Right lobe of liver (tissue), 6 donors: ENCODE results near the gene LIMK2. TPM values are rescaled to one million over a fixed set of nuclear protein-coding genes. Genes with fewer than 3 reads are reported as not detected.
"Not testable (repeated sequence)": the region's sequence is repeated elsewhere in the genome, so short reads cannot be mapped to it uniquely, and the experiment has no call there.

ENCODE experiments used
- ATAC-seq, 4 donors: fragments of 200-7000 bp; cut with Tn5 transposase; one replicate each; pipeline ENCODE4 v1.9.1; 2020; ENCODE audit warnings: mild to moderate bottlenecking in 4 of 4, moderate library complexity in 4 of 4
- DNase-seq, 3 donors: peaks; one replicate each; pipeline ENCODE4 v3.0.0-alpha.2; 2020
- H3K27ac ChIP-seq, 3 donors: fragments of 200-600 bp; one replicate each; pipeline ENCODE4 v1.8.0; 2022
- H3K27me3 ChIP-seq, 2 donors: fragments of 200-600 bp; one replicate each; pipeline ENCODE4 v1.8.0; 2022
- H3K36me3 ChIP-seq, 4 donors: fragments of 200-600 bp; sonication (generic) in 1 of 4; one replicate each; pipeline versions ENCODE4 v1.5.1 to v1.8.0; 2017 to 2022; ENCODE audit warnings: control low read depth in 1 of 4
- H3K4me1 ChIP-seq, 4 donors: fragments of 200-600 bp; sonication (generic) in 1 of 4; one replicate each; pipeline versions ENCODE4 v1.5.1 to v1.8.0; 2017 to 2022; ENCODE audit warnings: control low read depth in 1 of 4
- H3K4me3 ChIP-seq, 3 donors: fragments of 200-600 bp; one replicate each; pipeline ENCODE4 v1.8.0; 2022
- H3K9me3 ChIP-seq, 4 donors: fragments of 200-600 bp; sonication (generic) in 1 of 4; one replicate each; pipeline versions ENCODE4 v1.5.1 to v1.8.0; 2017 to 2022; ENCODE audit warnings: control low read depth in 1 of 4
- POLR2A ChIP-seq: fragments of 450-650 bp; IDR thresholded peaks from one replicate; pipeline ENCODE4 v1.6.1; 2017; ENCODE audit warnings: antibody characterized with exemption, mild to moderate bottlenecking
- WGBS: methylation state at CpG from one replicate; pipeline ENCODE4 v1.1.6; 2018; ENCODE audit warnings: low coverage, low lambda C conversion rate; ENCODE audit not compliant: insufficient coverage; ENCODE audit errors: missing lambda C conversion rate; 5-methylcytosine and 5-hydroxymethylcytosine counted together
- intact Hi-C, 2 donors: fragments of 100-400 bp; cut with DNase I; formaldehyde crosslinking; loops; one replicate each; pipeline versions ENCODE4 v1.11.2 to v1.14.1; 2022
- total RNA-seq, 6 experiments: library from RNA; depleted of rRNA in 2 of 6; stranded (reverse); fragments of >200 nt in 2 of 6; fragmentation: NEBNext Ultra II Directional in 3 of 6; extraction: Animal tissue kit (Norgen Biotek cat#: 25700) in 3 of 6; gene quantifications; one replicate each; pipeline versions ENCODE4 v1.1.0 to v1.2.4, GENCODE V29; 2016 to 2023
- TF ChIP-seq, protein P1 (sequence below), 4 donors: fragments of 200-600 bp in 3 of 4; fragments of 450-650 bp in 1 of 4; IDR thresholded peaks; one replicate each; pipeline versions ENCODE4 v1.5.1 to v1.8.0; 2016 to 2022; ENCODE audit warnings: antibody characterized with exemption in 4 of 4, mild to moderate bottlenecking in 2 of 4
- donor health status: DM: no; HTN: yes; CAD: no.
- donor health status: DM: no; HTN: no; CAD: no.
- donor health status: DM: no; HTN: no; CAD: no.
- donor health status: DM: no; HTN: yes; CAD: no.
- donor health status: DM: no; HTN: yes; CAD: no.

LIMK2 gene
- total RNA-seq, 6 experiments from 2014 or later: 6.3 to 47.9 (median 19.6) TPM

DNA sequence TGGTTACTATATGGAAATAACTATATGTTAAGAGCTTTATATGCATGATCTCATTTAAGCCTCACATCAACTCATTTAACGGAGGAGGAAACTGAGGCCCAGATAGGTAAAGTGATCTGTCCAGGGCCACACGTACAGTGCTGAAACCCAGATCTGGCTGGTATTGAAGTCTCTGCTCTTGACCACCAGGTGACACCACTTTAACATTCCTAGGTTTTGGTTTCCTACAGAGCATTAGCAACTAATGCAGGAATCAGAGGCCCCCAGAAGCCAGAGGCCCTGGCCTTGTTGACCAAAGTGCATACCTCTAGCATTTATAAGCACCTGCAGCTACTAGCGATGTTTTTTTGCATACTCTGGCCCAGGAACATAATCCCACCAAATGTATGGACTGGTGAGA, 12.9 kb upstream of the LIMK2 start:
- DNase-seq: no peak
- H3K9me3 ChIP-seq: no peaks in the 10 kb centered on the region
- no peak for TF ChIP-seq POLR2A
- TF ChIP-seq, protein P1, sequence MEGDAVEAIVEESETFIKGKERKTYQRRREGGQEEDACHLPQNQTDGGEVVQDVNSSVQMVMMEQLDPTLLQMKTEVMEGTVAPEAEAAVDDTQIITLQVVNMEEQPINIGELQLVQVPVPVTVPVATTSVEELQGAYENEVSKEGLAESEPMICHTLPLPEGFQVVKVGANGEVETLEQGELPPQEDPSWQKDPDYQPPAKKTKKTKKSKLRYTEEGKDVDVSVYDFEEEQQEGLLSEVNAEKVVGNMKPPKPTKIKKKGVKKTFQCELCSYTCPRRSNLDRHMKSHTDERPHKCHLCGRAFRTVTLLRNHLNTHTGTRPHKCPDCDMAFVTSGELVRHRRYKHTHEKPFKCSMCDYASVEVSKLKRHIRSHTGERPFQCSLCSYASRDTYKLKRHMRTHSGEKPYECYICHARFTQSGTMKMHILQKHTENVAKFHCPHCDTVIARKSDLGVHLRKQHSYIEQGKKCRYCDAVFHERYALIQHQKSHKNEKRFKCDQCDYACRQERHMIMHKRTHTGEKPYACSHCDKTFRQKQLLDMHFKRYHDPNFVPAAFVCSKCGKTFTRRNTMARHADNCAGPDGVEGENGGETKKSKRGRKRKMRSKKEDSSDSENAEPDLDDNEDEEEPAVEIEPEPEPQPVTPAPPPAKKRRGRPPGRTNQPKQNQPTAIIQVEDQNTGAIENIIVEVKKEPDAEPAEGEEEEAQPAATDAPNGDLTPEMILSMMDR (IDR thresholded peaks at IDR 0.05): peak in 3 of 4 donors; percentile 8 to 12 (median 12)
- peaks cover 0 to 48% (median 6%) of the 10 kb centered on the region in 4 donors for H3K36me3 ChIP-seq
- no peaks in the 10 kb centered on the region for H3K27me3 ChIP-seq
- no peak overlapping the region for H3K4me3 ChIP-seq
- no peaks in the 10 kb centered on the region for H3K4me1 ChIP-seq
- no peak overlapping the region for H3K27ac ChIP-seq
- WGBS: 86% methylated on average over 2 of the region's 3 CpGs
- peak in 1 of 4 donors; percentile 55 for ATAC-seq
- intact Hi-C loops: no loop called here

DNA sequence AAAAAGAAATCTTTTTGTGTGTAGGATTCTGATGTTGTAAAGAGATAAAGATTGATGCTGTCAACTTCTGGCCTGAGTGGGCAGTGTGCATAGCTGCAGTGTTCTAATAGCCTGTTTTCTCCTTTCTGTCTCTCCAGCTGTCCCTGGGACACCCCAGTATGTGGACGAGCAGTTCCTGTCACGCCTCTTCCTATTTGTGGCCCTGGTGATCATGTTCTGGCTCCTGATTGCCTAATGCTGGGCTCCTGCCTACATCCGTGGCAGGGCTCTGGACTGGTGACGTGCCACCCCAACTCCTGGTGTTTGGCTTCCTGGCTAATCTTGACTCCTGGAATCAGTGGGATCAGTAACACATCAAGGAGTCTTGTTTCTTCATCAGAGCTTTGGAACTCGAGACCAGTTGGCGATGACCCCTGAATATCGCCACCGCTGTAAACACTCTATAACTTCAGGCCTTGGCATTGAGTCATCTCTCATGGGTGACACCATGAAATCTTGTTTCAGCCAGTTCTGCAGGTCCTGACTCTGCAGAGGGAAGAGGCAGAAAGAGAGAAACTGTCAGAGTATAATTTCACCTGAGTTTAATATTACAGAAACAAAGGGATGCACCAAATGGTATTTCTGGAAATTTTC, 7.6 kb upstream of the LIMK2 start:
- H3K4me3 ChIP-seq, H3K9me3 ChIP-seq, H3K27ac ChIP-seq, DNase-seq, H3K27me3 ChIP-seq, H3K4me1 ChIP-seq, intact Hi-C loops: not testable (repeated sequence)
- WGBS: 56% methylated on average over 6 of the region's 8 CpGs
- ATAC-seq: peak; percentile 30 to 68 (median 54)
- H3K36me3 ChIP-seq: peaks cover 0 to 42% (median 4%) of the 10 kb centered on the region in 4 donors

DNA sequence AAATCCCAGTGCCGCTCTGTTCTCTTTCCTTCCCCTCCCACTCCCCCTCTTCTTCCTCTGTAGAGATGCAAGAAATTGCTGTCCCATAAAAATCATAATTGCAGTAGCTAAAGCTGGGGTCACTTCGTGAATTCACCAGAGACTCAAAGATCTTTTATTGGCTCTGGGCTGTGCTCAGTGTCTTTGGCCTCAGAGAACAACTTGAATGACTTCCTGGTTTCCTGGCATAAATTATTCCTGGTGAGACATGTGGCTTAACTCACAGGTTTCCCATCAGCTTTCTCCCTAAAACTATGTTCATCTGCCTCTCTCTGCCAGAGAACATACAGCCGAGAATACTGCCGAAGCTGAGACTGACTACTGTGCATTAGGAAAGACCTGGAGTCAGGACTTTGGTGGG, 7.0 kb upstream of the LIMK2 start:
- peaks cover 0 to 38% (median 4%) of the 10 kb centered on the region in 4 donors for H3K36me3 ChIP-seq
- H3K27ac ChIP-seq: not testable (repeated sequence)
- ATAC-seq: peak in 1 of 4 donors; percentile 10

DNA sequence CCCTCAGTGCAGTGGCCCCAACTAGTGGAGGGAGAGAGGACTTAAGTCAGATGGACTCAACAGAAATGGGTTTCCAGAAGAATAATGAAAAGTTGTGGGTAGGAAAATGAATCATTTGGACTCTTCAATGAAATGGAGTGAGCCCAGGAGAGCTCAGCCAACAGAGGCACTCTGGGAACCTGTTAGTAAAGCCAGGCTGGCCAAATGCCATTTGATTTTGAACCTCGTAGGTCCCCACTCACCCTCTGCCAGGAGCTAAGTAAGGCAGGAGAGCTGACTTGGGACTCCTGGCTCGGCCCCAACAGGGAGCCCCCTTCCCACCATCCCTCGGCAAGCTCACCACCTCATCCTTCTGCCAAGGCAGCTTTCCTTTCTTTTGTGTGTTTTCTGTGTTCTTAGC, 5.6 kb upstream of the LIMK2 start:
- peaks cover 0 to 35% (median 4%) of the 10 kb centered on the region in 4 donors for H3K36me3 ChIP-seq
- ATAC-seq, H3K4me3 ChIP-seq, intact Hi-C loops, H3K9me3 ChIP-seq, H3K27me3 ChIP-seq, DNase-seq, H3K27ac ChIP-seq: not testable (repeated sequence)
- H3K4me1 ChIP-seq: peaks cover 0 to 15% (median 5%) of the 10 kb centered on the region in 4 donors
- WGBS: no CpG with 5 or more reads among the region's 3 CpGs

More for the DNA sequence above, 7.0 kb upstream of the LIMK2 start:
- H3K27me3 ChIP-seq, intact Hi-C loops, DNase-seq, H3K9me3 ChIP-seq, H3K4me3 ChIP-seq, H3K4me1 ChIP-seq: not testable (repeated sequence)
- 78% methylated on average over 4 of the region's 4 CpGs for WGBS

DNA sequence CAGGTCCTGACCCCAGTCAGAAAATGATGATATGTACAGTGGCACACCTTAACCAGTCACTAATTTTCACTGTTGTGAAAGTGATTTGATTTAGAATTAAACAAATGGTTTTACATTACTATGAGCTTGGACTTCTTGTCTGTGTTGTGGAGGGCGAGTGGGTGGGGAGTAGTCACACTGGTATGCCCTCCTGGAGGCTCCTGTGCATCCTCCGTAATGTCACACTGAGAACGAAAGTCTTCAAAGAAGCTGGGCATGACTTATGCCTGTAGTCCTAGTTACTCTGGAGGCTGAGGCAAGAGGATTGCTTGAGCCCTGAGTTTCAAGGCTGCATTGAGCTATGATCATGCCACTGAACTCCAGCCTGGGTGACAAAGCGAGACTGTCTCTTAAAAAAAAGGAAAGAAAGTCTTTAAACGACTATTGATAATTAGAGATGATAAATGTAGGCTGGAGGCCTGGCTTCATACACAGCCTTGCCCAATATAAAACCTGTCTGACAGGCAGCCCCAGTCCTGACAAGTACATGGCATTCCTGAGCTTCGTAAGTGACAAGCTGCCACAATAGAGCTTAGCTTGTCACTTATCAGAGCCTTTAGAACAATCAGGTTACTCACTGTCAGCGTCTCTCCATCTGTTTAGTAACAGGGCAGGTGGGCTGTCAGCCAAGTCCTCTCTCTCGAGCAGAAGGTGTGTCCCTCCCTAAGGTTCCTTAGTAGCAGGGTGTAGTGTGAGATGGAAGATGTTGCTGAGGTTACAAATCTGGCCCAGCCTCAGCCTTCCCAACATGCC, 5.0 kb upstream of the LIMK2 start:
- Histone ChIP-seq H3K27me3 (no peaks in the 10 kb centered on the region), H3K36me3 (peaks cover 0 to 29% (median 4%) of the 10 kb centered on the region in 4 donors), H3K4me3 (no peak overlapping the region), H3K9me3 (no peaks in the 10 kb centered on the region), H3K27ac (no peak overlapping the region), H3K4me1 (peaks cover 0 to 19% (median 7%) of the 10 kb centered on the region in 4 donors)
- DNase-seq (no peak), ATAC-seq (no peak)
- intact Hi-C loops: no loop called here
- WGBS: 74% methylated on average over 3 of the region's 8 CpGs
- TF ChIP-seq POLR2A: no peak
- TF ChIP-seq, protein P1 (IDR thresholded peaks at IDR 0.05): no peak
